PC-9 (cell line): ENCODE measurements around the gene ATP10A. TPM values are rescaled to one million over a fixed set of nuclear protein-coding genes. Genes with fewer than 3 reads are reported as not detected.
"Not testable (repeated sequence)": the region's sequence is repeated elsewhere in the genome, so short reads cannot be mapped to it uniquely, and the experiment has no call there.

ENCODE experiments used
- BruUV-seq: library from RNA; stranded (reverse); fragments of 400-500 nt; replicated peaks from 2 replicates; lab custom pipeline; 2021; lab: Mats Ljungman, UMichigan
- CTCF ChIA-PET: fragments of 300-600 bp; sonication (Branson Sonifier 250); formaldehyde crosslinking; loops from one replicate; lab custom pipeline; 2022; ENCODE audit warnings: antibody characterized with exemption; lab: Charles Lee
- POLR2A ChIA-PET: fragments of 300-600 bp; sonication (Branson Sonifier 250); formaldehyde crosslinking; loops from one replicate; lab custom pipeline; 2022; ENCODE audit warnings: antibody characterized with exemption; ENCODE audit not compliant: unreplicated experiment; lab: Charles Lee
- DNase-seq, 2 experiments: peaks; one replicate each; pipeline versions ENCODE4 v3.0.0 to v3.0.0-alpha.2; 2015 to 2022; ENCODE audit warnings: mixed read lengths in 1 of 2
- H2AFZ ChIP-seq: fragments of 200-600 bp; sonication (generic); 2 replicates; pipeline ENCODE4 v1.8.1; 2017; ENCODE audit warnings: antibody characterized with exemption
- H3F3A ChIP-seq: fragments of 200-600 bp; sonication (generic); 2 replicates; pipeline ENCODE4 v1.8.1; 2017; ENCODE audit warnings: antibody characterized with exemption, mild to moderate bottlenecking, low read depth; ENCODE audit not compliant: insufficient read depth
- H3K27ac ChIP-seq: fragments of 200-600 bp; sonication (generic); 2 replicates; pipeline ENCODE4 v1.6.1; 2016; ENCODE audit warnings: mixed run types
- H3K27me3 ChIP-seq: fragments of 200-600 bp; sonication (generic); 2 replicates; pipeline ENCODE4 v1.6.1; 2016; ENCODE audit warnings: low read depth, mixed run types; ENCODE audit not compliant: insufficient read depth
- H3K36me3 ChIP-seq: fragments of 200-600 bp; sonication (generic); 2 replicates; pipeline ENCODE4 v1.6.1; 2016; ENCODE audit warnings: low read depth, mixed run types
- H3K4me1 ChIP-seq: fragments of 200-600 bp; sonication (generic); replicated peaks from 2 replicates; pipeline ENCODE4 v1.6.1; 2016; ENCODE audit warnings: mixed run types; ENCODE audit not compliant: insufficient read depth
- H3K4me2 ChIP-seq: fragments of 200-600 bp; sonication (generic); 2 replicates; pipeline ENCODE4 v1.6.1; 2017; ENCODE audit warnings: mixed run types
- H3K4me3 ChIP-seq: fragments of 200-600 bp; sonication (generic); 2 replicates; pipeline ENCODE4 v1.6.1; 2016; ENCODE audit warnings: mixed run types
- H3K79me2 ChIP-seq: fragments of 200-600 bp; sonication (generic); 2 replicates; pipeline ENCODE4 v1.6.1; 2017; ENCODE audit warnings: low read depth, mixed run types
- H3K9me2 ChIP-seq: fragments of 200-600 bp; sonication (generic); 2 replicates; pipeline ENCODE4 v1.8.1; 2017; ENCODE audit warnings: mild to moderate bottlenecking; ENCODE audit not compliant: insufficient read depth
- H3K9me3 ChIP-seq: fragments of 200-600 bp; sonication (generic); 2 replicates; pipeline ENCODE4 v1.8.1; 2016; ENCODE audit warnings: low read depth; ENCODE audit not compliant: insufficient read depth
- H4K20me1 ChIP-seq: fragments of 200-600 bp; sonication (generic); 2 replicates; pipeline ENCODE4 v1.8.1; 2017; ENCODE audit not compliant: insufficient read depth
- CTCF ChIP-seq: fragments of 200-600 bp; sonication (generic); conservative IDR thresholded peaks from 2 replicates; pipeline ENCODE4 v1.6.1; 2017; ENCODE audit warnings: mixed run types, antibody characterized with exemption, mild to moderate bottlenecking, moderate library complexity
- EZH2 ChIP-seq: fragments of 200-600 bp; sonication (generic); IDR thresholded peaks from 2 replicates; pipeline ENCODE4 v1.8.0; 2017; ENCODE audit warnings: antibody characterized with exemption, low read depth
- intact Hi-C: fragments of 100-400 bp; cut with micrococcal nuclease; formaldehyde crosslinking; loops from one replicate; pipeline ENCODE4 v1.10.0; 2022; ENCODE audit not compliant: unreplicated experiment
- total RNA-seq: library from RNA; stranded (reverse); gene quantifications from 2 replicates; pipeline ENCODE4 v1.2.3, GENCODE V29; 2021

ATP10A gene
- total RNA-seq, 1 experiment from 2014 or later, result not detected

- intact Hi-C loops, result no loop called here
- H3K9me3 ChIP-seq, result no peaks in the 10 kb centered on the region
- H3F3A ChIP-seq, result no peaks in the 10 kb centered on the region
- H3K79me2 ChIP-seq, result no peaks in the 10 kb centered on the region
- no peaks in the 10 kb centered on the region for H3K9me2 ChIP-seq
- ChIA-PET CTCF (no interaction called here), POLR2A (no interaction called here)
- no peak overlapping the region for H3K4me2 ChIP-seq
- H3K36me3 ChIP-seq, result no peaks in the 10 kb centered on the region
- no peak for DNase-seq
- H3K4me3 ChIP-seq, result no peak overlapping the region
- BruUV-seq, result no TSS peak
- H2AFZ ChIP-seq, result no peak overlapping the region
- no peak overlapping the region for H3K27ac ChIP-seq
- no peaks in the 10 kb centered on the region for H3K4me1 ChIP-seq
- H4K20me1 ChIP-seq, result no peaks in the 10 kb centered on the region
- TF ChIP-seq CTCF (no peak), EZH2 (no peak)
- 0 out of 2 replicates have a peak, but pooled peaks cover 6% of the 10 kb centered on the region for H3K27me3 ChIP-seq
These were observed 2.0 kb downstream of the ATP10A start for GRCh38 chr15:25860885-25861866.

- intact Hi-C loops, result no loop called here
- no peaks in the 10 kb centered on the region for H4K20me1 ChIP-seq
- H3F3A ChIP-seq, result no peaks in the 10 kb centered on the region
- H3K4me3 ChIP-seq, result no peak overlapping the region
- TF ChIP-seq EZH2, result no peak
- TF ChIP-seq CTCF, result no peak
- no TSS peak for BruUV-seq
- DNase-seq, result no peak
- H2AFZ ChIP-seq, result no peak overlapping the region
- CTCF ChIA-PET, result no interaction called here
- H3K4me1 ChIP-seq, result no peaks in the 10 kb centered on the region
- H3K9me2 ChIP-seq, result no peaks in the 10 kb centered on the region
- no peaks in the 10 kb centered on the region for H3K79me2 ChIP-seq
- no peak overlapping the region for H3K27ac ChIP-seq
- POLR2A ChIA-PET, result no interaction called here
- H3K9me3 ChIP-seq, result no peaks in the 10 kb centered on the region
- H3K36me3 ChIP-seq, result no peaks in the 10 kb centered on the region
- no peak overlapping the region for H3K4me2 ChIP-seq
- 0 out of 2 replicates have a peak, but pooled peaks cover 6% of the 10 kb centered on the region for H3K27me3 ChIP-seq
These were observed 3.1 kb downstream of the ATP10A start for GRCh38 chr15:25859838-25860645.

GRCh38 chr15:25858952-25859760 is 4.0 kb downstream of the ATP10A start:
- H3K27me3 ChIP-seq, result 0 out of 2 replicates have a peak, but pooled peaks cover 6% of the 10 kb centered on the region
- no peaks in the 10 kb centered on the region for H3K4me1 ChIP-seq
- H4K20me1 ChIP-seq, result no peaks in the 10 kb centered on the region
- DNase-seq, result no peak
- no peak overlapping the region for H3K4me2 ChIP-seq
- TF ChIP-seq CTCF, result no peak
- no peak for TF ChIP-seq EZH2
- H3F3A ChIP-seq, result no peaks in the 10 kb centered on the region
- CTCF ChIA-PET, result no interaction called here
- H3K4me3 ChIP-seq, result no peak overlapping the region
- no peaks in the 10 kb centered on the region for H3K36me3 ChIP-seq
- intact Hi-C loops, result no loop called here
- no peaks in the 10 kb centered on the region for H3K9me2 ChIP-seq
- H2AFZ ChIP-seq, result no peak overlapping the region
- POLR2A ChIA-PET, result no interaction called here
- no peaks in the 10 kb centered on the region for H3K79me2 ChIP-seq
- H3K9me3 ChIP-seq, result no peaks in the 10 kb centered on the region
- no peak overlapping the region for H3K27ac ChIP-seq
- BruUV-seq, result no TSS peak

GRCh38 chr15:25856059-25856458 is 7.1 kb downstream of the ATP10A start:
- POLR2A ChIA-PET, H3K79me2 ChIP-seq, CTCF ChIA-PET: not testable (repeated sequence)

More at GRCh38 chr15:25856059-25856458, 7.1 kb downstream of the ATP10A start:
- H3K4me3 ChIP-seq, H2AFZ ChIP-seq, H3K4me2 ChIP-seq, intact Hi-C loops, H3K9me2 ChIP-seq, H3K27me3 ChIP-seq, H3K36me3 ChIP-seq, H3K27ac ChIP-seq, H3K9me3 ChIP-seq, H4K20me1 ChIP-seq, H3K4me1 ChIP-seq, BruUV-seq, H3F3A ChIP-seq, DNase-seq: not testable (repeated sequence)
